HCT116 (cell line): ENCODE results near the gene CFAP45. TPM values are rescaled to one million over a fixed set of nuclear protein-coding genes. Genes with fewer than 3 reads are reported as not detected.

Source experiments
- ATAC-seq: fragments of 200-7000 bp; cut with Tn5 transposase; 2 replicates; pipeline ENCODE4 v1.9.1; 2020; ENCODE audit warnings: mild to moderate bottlenecking, moderate library complexity
- BruUV-seq: library from RNA; stranded (reverse); fragments of 400-500 nt; replicated peaks from 2 replicates; lab custom pipeline; 2021; lab: Mats Ljungman, UMichigan
- CTCF ChIA-PET: fragments of 300-600 bp; sonication (Branson Sonifier 250); formaldehyde crosslinking; loops from one replicate; lab custom pipeline; 2021; ENCODE audit warnings: antibody characterized with exemption; lab: Charles Lee
- POLR2A ChIA-PET: fragments of 300-600, 350-600 bp; sonication (Branson Sonifier 250); formaldehyde crosslinking; loops from one replicate; lab custom pipeline; 2021; ENCODE audit warnings: antibody characterized with exemption; lab: Charles Lee
- RAD21 ChIA-PET, 2 experiments: fragments of 300-600 bp; sonication (Branson Sonifier 250); formaldehyde crosslinking; loops; one replicate each; lab custom pipeline; 2023; ENCODE audit warnings: low total read pairs in 2 of 2; ENCODE audit not compliant: uncharacterized antibody in 2 of 2, unreplicated experiment in 2 of 2, low non-redundant PET in 1 of 2; lab: Charles Lee
- DNase-seq: peaks from one replicate; pipeline ENCODE4 v3.0.0-alpha.2; 2010; ENCODE audit warnings: low read depth, low spot score
- H2AFZ ChIP-seq: fragments of 200-600 bp; shearing (Covaris generic), sonication (generic); 2 replicates; pipeline ENCODE4 v1.6.1; 2017; ENCODE audit warnings: low read depth, mixed run types, mixed read lengths, antibody characterized with exemption, low read length; ENCODE audit not compliant: poor library complexity, severe bottlenecking
- H3K27ac ChIP-seq: 2 replicates; pipeline ENCODE4 v1.5.1; 2012; ENCODE audit warnings: low read depth, low read length
- H3K27me3 ChIP-seq: fragments of 200-600 bp; sonication (generic); 2 replicates; pipeline ENCODE4 v1.6.1; 2016; ENCODE audit warnings: mixed run types, low read length, mixed read lengths; ENCODE audit not compliant: insufficient read depth
- H3K36me3 ChIP-seq, 2 experiments: fragments of 200-500 bp in 1 of 2; fragments of 200-600 bp in 1 of 2; sonication (Bioruptor generic) in 1 of 2; sonication (generic) in 1 of 2; 2 replicates each; pipeline versions ENCODE4 v1.5.1 to v1.6.1; 2014 to 2016; ENCODE audit warnings: low read length in 2 of 2, inconsistent platforms in 1 of 2, mixed read lengths in 1 of 2, mixed run types in 1 of 2; ENCODE audit not compliant: insufficient read depth in 2 of 2, control insufficient read depth in 1 of 2
- H3K4me1 ChIP-seq, 2 experiments: fragments of 200-600 bp in 1 of 2; sonication (generic) in 1 of 2; 2 replicates each; pipeline versions ENCODE4 v1.5.1 to v1.6.1; 2012 to 2017; ENCODE audit warnings: low read length in 2 of 2, inconsistent platforms in 1 of 2, mild to moderate bottlenecking in 1 of 2, mixed read lengths in 1 of 2, mixed run types in 1 of 2, moderate library complexity in 1 of 2; ENCODE audit not compliant: insufficient read depth in 2 of 2, control insufficient read depth in 1 of 2
- H3K4me2 ChIP-seq: fragments of 200-600 bp; sonication (generic); 2 replicates; pipeline ENCODE4 v1.6.1; 2017; ENCODE audit warnings: mixed run types, low read length, mixed read lengths
- H3K4me3 ChIP-seq, 2 experiments: fragments of 200-600 bp in 1 of 2; sonication (generic) in 1 of 2; replicated peaks in 1 of 2; 2 replicates each; pipeline ENCODE4 v1.5.1; 2011 to 2016; ENCODE audit warnings: low read length in 2 of 2, control low read depth in 1 of 2, low read depth in 1 of 2, mild to moderate bottlenecking in 1 of 2, mixed read lengths in 1 of 2, mixed run types in 1 of 2
- H3K79me2 ChIP-seq: fragments of 200-600 bp; sonication (generic); 2 replicates; pipeline ENCODE4 v1.6.1; 2017; ENCODE audit warnings: mild to moderate bottlenecking, mixed run types, low read length, moderate library complexity, mixed read lengths; ENCODE audit not compliant: insufficient read depth
- H3K9ac ChIP-seq: fragments of 200-600 bp; sonication (generic); 2 replicates; pipeline ENCODE4 v1.6.1; 2016; ENCODE audit warnings: low read length, mixed read lengths
- H3K9me2 ChIP-seq: fragments of 200-600 bp; sonication (generic), shearing (Covaris generic); 2 replicates; pipeline ENCODE4 v1.6.1; 2017; ENCODE audit warnings: mixed run types, mild to moderate bottlenecking, moderate library complexity; ENCODE audit not compliant: insufficient read depth
- H3K9me3 ChIP-seq, 2 experiments: fragments of 200-500 bp in 1 of 2; fragments of 200-600 bp in 1 of 2; sonication (Bioruptor generic) in 1 of 2; sonication (generic) in 1 of 2; 2 replicates each; pipeline ENCODE4 v1.6.1; 2014 to 2017; ENCODE audit warnings: low read length in 2 of 2, mixed read lengths in 2 of 2, inconsistent platforms in 1 of 2, low read depth in 1 of 2, mild to moderate bottlenecking in 1 of 2, mixed run types in 1 of 2, moderate library complexity in 1 of 2; ENCODE audit not compliant: control insufficient read depth in 1 of 2, insufficient read depth in 1 of 2
- H4K20me1 ChIP-seq: fragments of 200-600 bp; sonication (generic), shearing (Covaris generic); 2 replicates; pipeline ENCODE4 v1.6.1; 2017; ENCODE audit warnings: mixed run types, mild to moderate bottlenecking, moderate library complexity; ENCODE audit not compliant: insufficient read depth
- ATF3 ChIP-seq: IDR thresholded peaks from 2 replicates; pipeline ENCODE4 v1.6.1; 2012
- CEBPB ChIP-seq: IDR thresholded peaks from 2 replicates; pipeline ENCODE4 v1.6.1; 2012; ENCODE audit warnings: low read depth
- EGR1 ChIP-seq: IDR thresholded peaks from 2 replicates; pipeline ENCODE4 v1.6.1; 2012; ENCODE audit warnings: low read depth
- EZH2 ChIP-seq: fragments of 200-600 bp; sonication (generic); IDR thresholded peaks from 2 replicates; pipeline ENCODE4 v1.6.1; 2017; ENCODE audit warnings: antibody characterized with exemption, mixed run types
- FOSL1 ChIP-seq: IDR thresholded peaks from 2 replicates; pipeline ENCODE4 v1.6.1; 2012; ENCODE audit warnings: low read depth
- JUND ChIP-seq: IDR thresholded peaks from 2 replicates; pipeline ENCODE4 v1.6.1; 2012
- MAX ChIP-seq: IDR thresholded peaks from 2 replicates; pipeline ENCODE4 v1.6.1; 2012
- POLR2A ChIP-seq: IDR thresholded peaks from 2 replicates; pipeline ENCODE4 v1.7.0; 2011; ENCODE audit warnings: borderline replicate concordance; ENCODE audit not compliant: insufficient read depth, insufficient read length; ENCODE audit errors: extremely low read depth
- POLR2AphosphoS5 ChIP-seq: IDR thresholded peaks from 2 replicates; pipeline ENCODE4 v1.6.1; 2011; ENCODE audit warnings: mild to moderate bottlenecking, low read depth, low read length, moderate library complexity
- REST ChIP-seq: IDR thresholded peaks from 2 replicates; pipeline ENCODE4 v1.6.1; 2012; ENCODE audit warnings: low read depth
- SIN3A ChIP-seq: IDR thresholded peaks from 2 replicates; pipeline ENCODE4 v1.6.1; 2012; ENCODE audit warnings: low read depth
- SP1 ChIP-seq: IDR thresholded peaks from 2 replicates; pipeline ENCODE4 v1.6.1; 2012; ENCODE audit warnings: low read depth
- SRF ChIP-seq: IDR thresholded peaks from 2 replicates; pipeline ENCODE4 v1.6.1; 2012; ENCODE audit warnings: low read depth
- YY1 ChIP-seq: IDR thresholded peaks from 2 replicates; pipeline ENCODE4 v1.6.1; 2011; ENCODE audit warnings: low read length, low read depth, moderate library complexity, mild to moderate bottlenecking; ENCODE audit not compliant: insufficient replicate concordance; ENCODE audit errors: extremely low read depth
- ZFX ChIP-seq: fragments of 450-650 bp; IDR thresholded peaks from 2 replicates; pipeline ENCODE4 v1.6.1; 2017
- ZNF274 ChIP-seq: fragments of 200-500 bp; sonication (Bioruptor generic); IDR thresholded peaks from 2 replicates; pipeline ENCODE4 v1.6.1; 2014; ENCODE audit warnings: mild to moderate bottlenecking, low read depth, low read length, inconsistent platforms
- intact Hi-C: fragments of 100-400 bp; cut with micrococcal nuclease; formaldehyde crosslinking; loops from 2 replicates; pipeline ENCODE4 v1.10.0; 2022
- total RNA-seq: library from RNA; stranded (reverse); gene quantifications from one replicate; pipeline ENCODE4 v1.2.1, GENCODE V29; 2021; ENCODE audit not compliant: unreplicated experiment

Gene CFAP45
- total RNA-seq, 1 experiment from 2014 or later, result 0.59 TPM

- BruUV-seq, result no TSS peak
- H3K27ac ChIP-seq, result peak overlapping the region; percentile 70
These were observed 45.8 kb downstream of the CFAP45 start for GRCh38 chr1:159854116-159854692.

GRCh38 chr1:159853417-159854115 lies 46.4 kb downstream of the CFAP45 start:
- intact Hi-C loops, result loop anchor here (2.0 to 5.0 kb wide), 2 partner anchors 37 to 56 kb away; no protein-coding TSS in a partner anchor
- TF ChIP-seq EZH2 (no peak), CEBPB (no peak), YY1 (no peak), ZNF274 (no peak), JUND (no peak), POLR2A (no peak), FOSL1 (no peak), ATF3 (no peak), SP1 (no peak), SRF (no peak), SIN3A (no peak), REST (no peak), ZFX (no peak), EGR1 (no peak)

More at GRCh38 chr1:159854116-159854692, 45.8 kb downstream of the CFAP45 start:
- ChIA-PET POLR2A (interaction anchor here (1.0 kb wide), 1 partner anchor 10 kb away, joined by 3 read pairs; no protein-coding TSS in a partner anchor), CTCF (interaction anchor here (0.6 to 1.2 kb wide), 4 partner anchors 36 to 55 kb away, joined by 3 to 4 read pairs (median 3); no protein-coding TSS in a partner anchor), RAD21 (no interaction called here)
- peak overlapping the region; percentile 74 for H3K9ac ChIP-seq
- H3K4me2 ChIP-seq, result peak overlapping the region; percentile 96
- peaks cover 21 to 43% of the 10 kb centered on the region in 2 experiments for H3K4me1 ChIP-seq
- ATAC-seq (peak; percentile 79), DNase-seq (no peak)
- no peaks in the 10 kb centered on the region for H3K9me3 ChIP-seq
- peak overlapping the region; percentile 62 to 74 for H3K4me3 ChIP-seq
- H2AFZ ChIP-seq, result no peak overlapping the region
- intact Hi-C loops, result loop anchor here (2.0 to 5.0 kb wide), 2 partner anchors 37 to 57 kb away; no protein-coding TSS in a partner anchor
- no peaks in the 10 kb centered on the region for H3K27me3 ChIP-seq
- no peaks in the 10 kb centered on the region for H3K9me2 ChIP-seq
- no peak for TF ChIP-seq ZNF274
- peak; percentile 15; the same call in 1 of the 2 replicates for TF ChIP-seq POLR2AphosphoS5
- no peak for TF ChIP-seq MAX
- no peaks in the 10 kb centered on the region for H3K79me2 ChIP-seq
- no peaks in the 10 kb centered on the region for H4K20me1 ChIP-seq
- H3K36me3 ChIP-seq, result no peaks in the 10 kb centered on the region

More at GRCh38 chr1:159853417-159854115, 46.4 kb downstream of the CFAP45 start:
- Histone ChIP-seq H4K20me1 (no peaks in the 10 kb centered on the region), H3K27me3 (no peaks in the 10 kb centered on the region), H3K27ac (peak overlapping the region; percentile 70; the same call in 1 of the 2 replicates), H3K4me3 (peak overlapping the region; percentile 62 to 74), H3K9me2 (no peaks in the 10 kb centered on the region), H3K36me3 (no peaks in the 10 kb centered on the region), H3K9me3 (no peaks in the 10 kb centered on the region), H3K4me2 (peak overlapping the region; percentile 96), H3K9ac (peak overlapping the region; percentile 74), H3K79me2 (no peaks in the 10 kb centered on the region), H3K4me1 (peaks cover 21 to 49% of the 10 kb centered on the region in 2 experiments), H2AFZ (no peak overlapping the region)
- ChIA-PET RAD21 (no interaction called here), POLR2A (interaction anchor here (0.9 to 1.0 kb wide), 2 partner anchors 11 to 13 kb away, joined by 3 read pairs; no protein-coding TSS in a partner anchor), CTCF (interaction anchor here (0.6 to 1.2 kb wide), 4 partner anchors 36 to 55 kb away, joined by 3 to 4 read pairs (median 3); no protein-coding TSS in a partner anchor)
- no peak for DNase-seq
- no peak for ATAC-seq
- BruUV-seq, result TSS peak; percentile 35
